ENCODE results near the gene STAB2.
"Not testable (repeated sequence)": the region's sequence is repeated elsewhere in the genome, so short reads cannot be mapped to it uniquely, and the experiment has no call there.

The STAB2 gene

DNA sequence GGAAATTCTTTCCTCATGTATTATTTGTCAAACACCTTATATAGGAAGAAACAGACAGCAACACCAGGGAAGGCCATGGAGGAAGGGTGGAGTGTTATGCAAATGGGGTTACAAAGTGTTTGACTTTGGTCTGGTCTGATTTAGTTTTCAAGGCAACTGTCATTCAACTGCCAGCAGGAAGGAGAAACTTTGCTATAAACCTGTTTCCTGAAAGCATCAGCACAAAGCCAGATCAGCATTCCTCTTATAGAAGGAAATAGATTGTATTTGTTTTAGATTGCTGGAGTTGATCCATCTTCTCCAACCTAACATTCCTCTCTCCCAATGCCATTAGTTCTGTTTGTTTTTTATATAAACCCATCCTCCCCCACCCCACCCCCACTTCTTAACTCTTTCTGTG, 65.7 kb downstream of the STAB2 start:
- TF ChIP-seq, protein P1, sequence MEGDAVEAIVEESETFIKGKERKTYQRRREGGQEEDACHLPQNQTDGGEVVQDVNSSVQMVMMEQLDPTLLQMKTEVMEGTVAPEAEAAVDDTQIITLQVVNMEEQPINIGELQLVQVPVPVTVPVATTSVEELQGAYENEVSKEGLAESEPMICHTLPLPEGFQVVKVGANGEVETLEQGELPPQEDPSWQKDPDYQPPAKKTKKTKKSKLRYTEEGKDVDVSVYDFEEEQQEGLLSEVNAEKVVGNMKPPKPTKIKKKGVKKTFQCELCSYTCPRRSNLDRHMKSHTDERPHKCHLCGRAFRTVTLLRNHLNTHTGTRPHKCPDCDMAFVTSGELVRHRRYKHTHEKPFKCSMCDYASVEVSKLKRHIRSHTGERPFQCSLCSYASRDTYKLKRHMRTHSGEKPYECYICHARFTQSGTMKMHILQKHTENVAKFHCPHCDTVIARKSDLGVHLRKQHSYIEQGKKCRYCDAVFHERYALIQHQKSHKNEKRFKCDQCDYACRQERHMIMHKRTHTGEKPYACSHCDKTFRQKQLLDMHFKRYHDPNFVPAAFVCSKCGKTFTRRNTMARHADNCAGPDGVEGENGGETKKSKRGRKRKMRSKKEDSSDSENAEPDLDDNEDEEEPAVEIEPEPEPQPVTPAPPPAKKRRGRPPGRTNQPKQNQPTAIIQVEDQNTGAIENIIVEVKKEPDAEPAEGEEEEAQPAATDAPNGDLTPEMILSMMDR (IDR thresholded peaks at IDR 0.05; ENCODE audit: control insufficient read depth, insufficient read depth, low read depth, low read length, missing control alignments) = no peak
- no peak for DNase-seq (ENCODE audit: low read depth)
- H3K4me3 ChIP-seq (ENCODE audit: control insufficient read depth, low read depth, low read length) = no peak overlapping the region

DNA sequence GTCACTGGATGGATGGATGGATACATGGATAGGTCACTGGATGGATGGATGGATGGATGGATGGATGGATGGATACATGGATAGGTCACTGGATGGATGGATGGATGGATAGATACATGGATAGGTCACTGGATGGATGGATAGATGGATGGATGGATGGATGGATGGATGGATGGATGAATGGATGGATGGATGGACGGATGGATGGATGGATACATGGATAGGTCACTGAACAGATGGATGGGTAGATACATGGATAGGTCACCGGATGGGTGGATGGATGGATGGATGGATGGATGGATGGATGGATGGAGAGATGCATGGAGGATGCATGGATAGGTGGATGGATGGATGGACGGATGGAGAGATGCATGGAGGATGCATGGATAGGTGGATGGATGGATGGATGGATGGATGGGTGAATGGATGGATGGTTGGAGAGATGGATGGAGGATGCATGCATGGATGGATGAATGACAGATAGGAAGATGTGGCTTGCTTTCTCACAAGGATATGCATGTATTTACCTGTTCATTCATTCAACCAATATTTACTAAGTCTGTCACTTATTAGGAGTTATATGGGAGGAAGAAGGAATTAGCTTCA, 66.6 kb downstream of the STAB2 start:
- H3K4me3 ChIP-seq (ENCODE audit: control insufficient read depth, low read depth, low read length); DNase-seq (ENCODE audit: low read depth): not testable (repeated sequence)

DNA sequence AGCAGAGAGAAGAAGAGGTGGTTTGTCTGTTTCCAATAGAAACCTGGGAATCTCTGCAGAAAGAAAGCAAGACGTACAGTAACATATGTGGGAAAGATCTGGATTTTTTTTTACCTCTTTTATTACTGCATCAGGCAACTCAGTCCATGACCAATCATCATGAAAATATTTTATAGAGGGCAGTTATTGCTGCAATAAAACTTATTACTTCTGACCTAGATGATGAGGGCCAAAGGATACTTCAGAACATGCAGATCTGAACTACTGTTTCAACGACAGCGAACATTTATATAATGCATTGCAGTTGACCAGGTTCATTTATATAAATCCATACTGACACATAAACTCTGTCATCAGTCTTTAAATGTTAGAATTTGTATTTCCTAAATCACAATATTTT, 67.7 kb downstream of the STAB2 start:
- DNase-seq (ENCODE audit: low read depth) = no peak
- TF ChIP-seq, protein P1 (IDR thresholded peaks at IDR 0.05; ENCODE audit: control insufficient read depth, insufficient read depth, low read depth, low read length, missing control alignments) = no peak
- no peak overlapping the region for H3K4me3 ChIP-seq (ENCODE audit: control insufficient read depth, low read depth, low read length)

DNA sequence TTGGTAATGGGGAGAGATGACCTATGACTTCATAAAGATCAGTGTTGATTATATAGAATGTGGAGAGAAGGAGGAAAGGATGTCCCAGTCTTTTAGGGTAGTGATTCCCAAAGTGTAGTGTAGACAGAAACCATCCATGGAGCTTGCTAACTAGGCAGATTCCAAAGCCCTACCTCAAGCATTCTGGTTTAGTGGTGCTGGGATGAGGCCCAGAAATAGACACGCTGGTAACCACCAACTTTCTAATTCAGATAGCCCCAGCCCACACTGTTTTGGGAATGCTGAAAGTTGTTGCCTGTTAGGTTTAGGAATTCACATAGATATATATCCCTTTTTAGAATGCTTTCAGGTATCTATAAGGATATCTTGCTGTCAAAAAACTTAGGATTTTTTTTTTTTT, 69.2 kb downstream of the STAB2 start:
- TF ChIP-seq, protein P1 (IDR thresholded peaks at IDR 0.05; ENCODE audit: control insufficient read depth, insufficient read depth, low read depth, low read length, missing control alignments) = no peak
- no peak for DNase-seq (ENCODE audit: low read depth)
- H3K4me3 ChIP-seq (ENCODE audit: control insufficient read depth, low read depth, low read length) = no peak overlapping the region

DNA sequence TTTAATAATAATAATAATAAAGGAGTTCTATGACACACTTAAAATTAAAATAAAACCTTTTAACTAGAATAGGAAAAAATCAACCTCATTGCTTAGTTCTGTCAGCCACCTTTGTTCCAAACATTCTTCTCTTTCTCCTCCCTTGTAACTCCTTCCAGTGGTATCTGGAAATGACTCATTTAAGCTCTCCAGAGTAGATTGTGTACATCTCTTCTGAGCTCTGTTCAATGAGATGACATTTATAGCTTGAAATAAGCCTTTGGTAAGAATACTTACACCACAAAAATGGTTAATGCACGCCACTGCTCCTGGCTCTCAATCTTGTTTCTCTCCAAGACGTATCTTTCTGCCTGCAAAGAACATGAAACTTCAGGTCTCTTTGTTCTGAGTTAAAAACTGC, 70.3 kb downstream of the STAB2 start:
- H3K4me3 ChIP-seq (ENCODE audit: control insufficient read depth, low read depth, low read length) = no peak overlapping the region
- no peak for DNase-seq (ENCODE audit: low read depth)
- TF ChIP-seq, protein P1 (IDR thresholded peaks at IDR 0.05; ENCODE audit: control insufficient read depth, insufficient read depth, low read depth, low read length, missing control alignments) = no peak

DNA sequence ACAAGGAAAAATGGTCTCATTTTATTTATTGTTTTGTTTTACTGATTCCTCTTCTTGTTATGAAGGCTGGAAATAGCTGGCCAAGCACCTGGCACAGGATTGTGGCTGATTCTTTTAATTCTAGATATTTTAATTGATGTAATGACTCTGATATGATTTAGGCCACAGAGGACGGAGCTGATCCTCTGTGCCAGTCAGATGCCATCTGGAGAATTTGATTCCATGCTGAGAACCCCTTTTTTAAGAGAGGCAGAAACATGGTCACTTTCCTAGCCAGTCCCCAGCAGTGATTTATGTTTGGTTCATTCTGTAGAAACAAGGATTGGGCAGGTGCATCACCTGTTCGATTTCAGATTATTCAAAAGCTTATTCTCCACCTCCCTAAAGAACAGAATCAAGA, 77.6 kb downstream of the STAB2 start:
- no peak overlapping the region for H3K4me3 ChIP-seq (ENCODE audit: control insufficient read depth, low read depth, low read length)
- TF ChIP-seq, protein P1 (IDR thresholded peaks at IDR 0.05; ENCODE audit: control insufficient read depth, insufficient read depth, low read depth, low read length, missing control alignments) = no peak

DNA sequence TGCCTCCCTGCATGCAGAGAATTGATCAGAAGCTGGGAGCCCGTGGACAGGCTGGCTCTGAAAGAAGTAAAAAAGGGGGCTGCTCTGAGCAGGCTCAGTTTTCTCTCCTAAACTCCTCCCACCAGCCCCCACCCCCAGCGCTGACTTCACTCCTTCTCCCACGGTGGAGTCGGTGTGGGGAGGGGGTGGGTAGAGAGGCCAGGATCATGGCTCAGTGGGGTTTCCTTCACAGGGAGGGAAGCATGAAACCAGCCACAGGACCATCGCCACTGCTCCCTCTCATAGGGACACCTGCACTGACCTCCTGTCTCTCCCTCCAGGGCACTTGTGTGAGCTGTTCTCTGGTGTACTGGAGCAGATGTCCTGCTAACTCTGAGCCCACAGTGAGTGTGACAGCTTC, 78.9 kb downstream of the STAB2 start:
- TF ChIP-seq, protein P1 (IDR thresholded peaks at IDR 0.05; ENCODE audit: control insufficient read depth, insufficient read depth, low read depth, low read length, missing control alignments) = no peak
- no peak overlapping the region for H3K4me3 ChIP-seq (ENCODE audit: control insufficient read depth, low read depth, low read length)
- no peak for DNase-seq (ENCODE audit: low read depth)

More for the DNA sequence above, 77.6 kb downstream of the STAB2 start:
- DNase-seq (ENCODE audit: low read depth) = no peak
